Ovary (tissue), 9 donors: Measurements from ENCODE around the gene TRIP4. TPM values are rescaled to one million over a fixed set of nuclear protein-coding genes. Genes with fewer than 3 reads are reported as not detected.

Experiments used
- DNase-seq, 5 donors: peaks; one replicate each; pipeline ENCODE4 v3.0.0-alpha.2; 2019 to 2020
- H3K27ac ChIP-seq, 2 donors: fragments of 200-600 bp; one replicate each; pipeline versions ENCODE4 v1.5.1 to v1.8.0; 2019 to 2022
- H3K27me3 ChIP-seq: fragments of 200-600 bp; one replicate; pipeline ENCODE4 v1.8.0; 2022
- H3K36me3 ChIP-seq: fragments of 200-600 bp; sonication (generic); one replicate; pipeline ENCODE4 v1.5.1; 2019
- H3K4me1 ChIP-seq: one replicate; pipeline ENCODE4 v1.8.1; 2013; ENCODE audit warnings: mild to moderate bottlenecking, moderate library complexity; ENCODE audit not compliant: insufficient read depth
- H3K4me3 ChIP-seq: fragments of 200-600 bp; sonication (generic); one replicate; pipeline ENCODE4 v1.5.1; 2017
- H3K9me3 ChIP-seq, 2 donors: fragments of 200-600 bp in 1 of 2; sonication (generic) in 1 of 2; one replicate each; pipeline versions ENCODE4 v1.5.1 to v1.8.1; 2013 to 2019; ENCODE audit warnings: mild to moderate bottlenecking in 1 of 2, moderate library complexity in 1 of 2
- CTCF ChIP-seq, 3 donors: fragments of 450-650 bp in 2 of 3; fragments of 200-600 bp in 1 of 3; IDR thresholded peaks; one replicate each; pipeline versions ENCODE4 v1.5.1 to v1.8.0; 2016 to 2022; ENCODE audit warnings: antibody characterized with exemption in 3 of 3, mild to moderate bottlenecking in 1 of 3
- EP300 ChIP-seq: sonication (generic); formaldehyde crosslinking; IDR thresholded peaks from one replicate; pipeline ENCODE4 v1.6.1; 2017; ENCODE audit warnings: antibody characterized with exemption
- POLR2A ChIP-seq: fragments of 450-650 bp; IDR thresholded peaks from one replicate; pipeline ENCODE4 v1.6.1; 2017; ENCODE audit warnings: antibody characterized with exemption, mild to moderate bottlenecking, moderate library complexity
- WGBS, 3 donors: extraction: QIAGEN DNeasy Blood & Tissue Kit in 1 of 3; methylation state at CpG; one replicate each; pipeline versions ENCODE4 v1.1.5 to v1.1.7; 2013 to 2017; 5-methylcytosine and 5-hydroxymethylcytosine counted together
- intact Hi-C, 4 donors: fragments of 100-400 bp; cut with DNase I; formaldehyde crosslinking; loops; one replicate each; pipeline versions ENCODE4 v1.11.0 to v1.15.1; 2022 to 2023
- polyA plus RNA-seq, 2 donors: library from polyadenylated mRNA; stranded (reverse); fragments of 200-250 nt in 1 of 2; fragments of 350-450 nt in 1 of 2; fragmentation: Illumina TruSeq in 1 of 2; extraction: RNeasy Lipid Tissue Mini Kit (QIAGEN cat#74804) in 1 of 2; gene quantifications; one replicate each; pipeline ENCODE4 v1.2.3, GENCODE V29; 2013 to 2014
- total RNA-seq, 7 donors: library from RNA; depleted of rRNA in 2 of 7; stranded (reverse); fragments of >200 nt in 2 of 7; fragmentation: NEBNext Ultra II Directional in 3 of 7; extraction: Animal tissue kit (Norgen Biotek cat#: 25700) in 3 of 7; gene quantifications; one replicate each; pipeline versions ENCODE4 v1.1.0 to v1.2.4, GENCODE V29; 2016 to 2023
- donor health status: DM: no; HTN: no; CAD: no; lungs with moderate emphysema.
- donor health status: DM: no; HTN: no; CAD: no.
- donor health status: Bipolar disorder and iron deficiency.
- donor health status: DM: yes; HTN: yes; CAD: no.
- donor health status: DM: no; HTN: no; CAD: no.
- donor health status: DM: yes; HTN: yes; CAD: no.

Gene TRIP4
- total and polyA plus RNA-seq, 9 donors: 7.4 to 24.0 (median 18.6) TPM

- H3K9me3 ChIP-seq: no peaks in the 10 kb centered on the region
- H3K4me1 ChIP-seq: peaks cover 3% of the 10 kb centered on the region
- 23 to 44% (median 32%) methylated on average over 3 of the region's 3 CpGs for WGBS, 3 donors
- intact Hi-C loops: loop anchor here in 2 of 4 donors (5.0 to 10.0 kb wide), 3 partner anchors 257 to 390 kb away; no protein-coding TSS in a partner anchor
- H3K27ac ChIP-seq: peak overlapping the region in 1 of 2 donors; percentile 31
- no peaks in the 10 kb centered on the region for H3K36me3 ChIP-seq
- no peak for DNase-seq
- H3K4me3 ChIP-seq: no peak overlapping the region
- no peaks in the 10 kb centered on the region for H3K27me3 ChIP-seq
- TF ChIP-seq CTCF (IDR thresholded peaks at IDR 0.05): no peak
- no peak for TF ChIP-seq EP300
- no peak for TF ChIP-seq POLR2A
These were observed 37.6 kb downstream of the TRIP4 start for GRCh38 chr15:64425221-64425620.

GRCh38 chr15:64426845-64427465 is 39.3 kb downstream of the TRIP4 start:
- peaks cover 3% of the 10 kb centered on the region for H3K4me1 ChIP-seq
- intact Hi-C loops: loop anchor here in 2 of 4 donors (5.0 to 10.0 kb wide), 3 partner anchors 255 to 388 kb away; no protein-coding TSS in a partner anchor
- no peaks in the 10 kb centered on the region for H3K27me3 ChIP-seq
- H3K9me3 ChIP-seq: no peaks in the 10 kb centered on the region
- H3K27ac ChIP-seq: peak overlapping the region in 1 of 2 donors; percentile 3
- no peak for DNase-seq
- H3K36me3 ChIP-seq: no peaks in the 10 kb centered on the region
- WGBS, 3 donors: 36 to 45% (median 38%) methylated on average over 7 of the region's 7 CpGs
- no peak overlapping the region for H3K4me3 ChIP-seq
- TF ChIP-seq CTCF (IDR thresholded peaks at IDR 0.05) (peak in 2 of 3 donors; percentile 43 to 44), EP300 (no peak)

- H3K27ac ChIP-seq: peak overlapping the region in 1 of 2 donors; percentile 72
- H3K4me1 ChIP-seq: peaks cover 3% of the 10 kb centered on the region
- no peak overlapping the region for H3K4me3 ChIP-seq
- intact Hi-C loops: loop anchor here in 2 of 4 donors (5.0 to 10.0 kb wide), 3 partner anchors 253 to 385 kb away; no protein-coding TSS in a partner anchor
- no peaks in the 10 kb centered on the region for H3K36me3 ChIP-seq
- TF ChIP-seq CTCF (IDR thresholded peaks at IDR 0.05): no peak
- no peak for TF ChIP-seq POLR2A
- TF ChIP-seq EP300: no peak
- H3K9me3 ChIP-seq: no peaks in the 10 kb centered on the region
- DNase-seq: no peak
- no peaks in the 10 kb centered on the region for H3K27me3 ChIP-seq
These were observed 41.8 kb downstream of the TRIP4 start for GRCh38 chr15:64429448-64429847.

GRCh38 chr15:64430000-64430735 is 42.5 kb downstream of the TRIP4 start:
- Histone ChIP-seq H3K9me3 (no peaks in the 10 kb centered on the region), H3K36me3 (no peaks in the 10 kb centered on the region), H3K4me3 (no peak overlapping the region), H3K27me3 (no peaks in the 10 kb centered on the region), H3K4me1 (peaks cover 3% of the 10 kb centered on the region), H3K27ac (peak overlapping the region in 1 of 2 donors; percentile 72)
- intact Hi-C loops: loop anchor here in 2 of 4 donors (5.0 to 10.0 kb wide), 3 partner anchors 252 to 385 kb away; no protein-coding TSS in a partner anchor
- WGBS, 3 donors: 3 to 7% (median 5%) methylated on average over 3 of the region's 3 CpGs
- TF ChIP-seq EP300: no peak
- peak; percentile 48 to 71 (median 57) for DNase-seq
